ENCODE data around the gene PACS1.

The PACS1 gene

GRCh38 chr11:66292543-66293332, 222.7 kb downstream of the PACS1 start:
- DNase-seq, result no peak

GRCh38 chr11:66293352-66293751, 223.3 kb downstream of the PACS1 start:
- no peak for DNase-seq

- DNase-seq, result no peak
These were observed 223.9 kb downstream of the PACS1 start for GRCh38 chr11:66293777-66294625.
